Measurements from ENCODE around the gene ADAMTS15. TPM values are rescaled to one million over a fixed set of nuclear protein-coding genes. Genes with fewer than 3 reads are reported as not detected.

The ADAMTS15 gene
- total RNA-seq, 2 experiments from 2014 or later, result not detected

GRCh38 chr11:130516554-130517505, 68.4 kb downstream of the ADAMTS15 start:
- H3K9me3 ChIP-seq (ENCODE audit: low read length), result no peaks in the 10 kb centered on the region
- TF ChIP-seq EZH2phosphoT487 (IDR thresholded peaks at IDR 0.05; ENCODE audit: borderline replicate concordance, low read depth, low read length) (no peak), CTCF (conservative IDR thresholded peaks at IDR 0.05; ENCODE audit: low read length) (no peak)
- no peak overlapping the region for H3K4me3 ChIP-seq (ENCODE audit: low read depth, low read length, poor library complexity, severe bottlenecking)
- no peak overlapping the region for H2AFZ ChIP-seq (ENCODE audit: low read length)
- no TSS peak for BruUV-seq (replicated peaks)
- no peak for DNase-seq (ENCODE audit: low spot score)
- ChIA-PET POLR2A (no interaction called here), CTCF (ENCODE audit: unreplicated experiment) (no interaction called here)
- intact Hi-C loops (cut with micrococcal nuclease; ENCODE audit: unreplicated experiment), result no loop called here
- no peaks in the 10 kb centered on the region for H3K79me2 ChIP-seq (ENCODE audit: insufficient read depth, low read depth, low read length)
- no peaks in the 10 kb centered on the region for H3K9me2 ChIP-seq (ENCODE audit: insufficient read depth, low read length)
- H3K36me3 ChIP-seq (ENCODE audit: insufficient read depth, low read length), result no peaks in the 10 kb centered on the region
- H4K20me1 ChIP-seq (ENCODE audit: insufficient read depth, low read length), result no peaks in the 10 kb centered on the region
- H3K4me2 ChIP-seq (ENCODE audit: low read length), result no peak overlapping the region
- H3K4me1 ChIP-seq (ENCODE audit: insufficient read depth, low read length, poor library complexity, severe bottlenecking), result no peaks in the 10 kb centered on the region
- H3K27ac ChIP-seq (ENCODE audit: low read depth, low read length, poor library complexity, severe bottlenecking), result no peak overlapping the region

GRCh38 chr11:130518164-130518680, 69.8 kb downstream of the ADAMTS15 start:
- Histone ChIP-seq H3K27ac (ENCODE audit: low read depth, low read length, poor library complexity, severe bottlenecking) (no peak overlapping the region), H2AFZ (ENCODE audit: low read length) (no peak overlapping the region), H3K9me2 (ENCODE audit: insufficient read depth, low read length) (no peaks in the 10 kb centered on the region), H3K9me3 (ENCODE audit: low read length) (no peaks in the 10 kb centered on the region), H4K20me1 (ENCODE audit: insufficient read depth, low read length) (no peaks in the 10 kb centered on the region), H3K4me1 (ENCODE audit: insufficient read depth, low read length, poor library complexity, severe bottlenecking) (no peaks in the 10 kb centered on the region), H3K4me3 (ENCODE audit: low read depth, low read length, poor library complexity, severe bottlenecking) (no peak overlapping the region), H3K4me2 (ENCODE audit: low read length) (no peak overlapping the region), H3K36me3 (ENCODE audit: insufficient read depth, low read length) (no peaks in the 10 kb centered on the region), H3K79me2 (ENCODE audit: insufficient read depth, low read depth, low read length) (no peaks in the 10 kb centered on the region)
- no TSS peak for BruUV-seq (replicated peaks)
- intact Hi-C loops (cut with micrococcal nuclease; ENCODE audit: unreplicated experiment), result no loop called here
- TF ChIP-seq CTCF (conservative IDR thresholded peaks at IDR 0.05; ENCODE audit: low read length), result no peak
- no peak for TF ChIP-seq EZH2phosphoT487 (IDR thresholded peaks at IDR 0.05; ENCODE audit: borderline replicate concordance, low read depth, low read length)
- no peak for DNase-seq (ENCODE audit: low spot score)
- POLR2A ChIA-PET, result no interaction called here
- CTCF ChIA-PET (ENCODE audit: unreplicated experiment), result no interaction called here
